KMS-11 (cell line): Measurements from ENCODE around the gene THG1L.

Experiments used
- H2AFZ ChIP-seq: fragments of 200-600 bp; sonication (generic); 2 replicates; pipeline ENCODE4 v1.6.1; 2016; ENCODE audit warnings: antibody characterized with exemption, mixed run types, low read depth
- H3K27ac ChIP-seq: fragments of 200-600 bp; sonication (generic); 2 replicates; pipeline ENCODE4 v1.6.1; 2016; ENCODE audit warnings: mild to moderate bottlenecking, mixed run types
- H3K27me3 ChIP-seq: fragments of 200-600 bp; sonication (generic); 2 replicates; pipeline ENCODE4 v1.6.1; 2017; ENCODE audit warnings: mild to moderate bottlenecking, low read depth, mixed run types, moderate library complexity; ENCODE audit not compliant: insufficient read depth
- H3K36me3 ChIP-seq: fragments of 200-600 bp; sonication (generic); 2 replicates; pipeline ENCODE4 v1.6.1; 2017; ENCODE audit warnings: mild to moderate bottlenecking, mixed run types; ENCODE audit not compliant: insufficient read depth
- H3K4me1 ChIP-seq: fragments of 200-600 bp; sonication (generic); 2 replicates; pipeline ENCODE4 v1.6.1; 2016; ENCODE audit warnings: mild to moderate bottlenecking, low read depth, mixed run types; ENCODE audit not compliant: poor library complexity, severe bottlenecking
- H3K4me2 ChIP-seq: fragments of 200-600 bp; sonication (generic); 2 replicates; pipeline ENCODE4 v1.7.0; 2016; ENCODE audit warnings: mild to moderate bottlenecking, mixed run types
- H3K4me3 ChIP-seq: fragments of 200-600 bp; sonication (generic); IDR thresholded peaks from 2 replicates; pipeline ENCODE4 v1.6.1; 2017; ENCODE audit warnings: low read depth, low read length, mixed read lengths; ENCODE audit not compliant: insufficient read depth
- H3K79me2 ChIP-seq: fragments of 200-600 bp; sonication (generic); 2 replicates; pipeline ENCODE4 v1.6.1; 2016; ENCODE audit warnings: low read depth, mixed run types; ENCODE audit not compliant: insufficient read depth
- H3K9ac ChIP-seq: fragments of 200-600 bp; sonication (generic); 2 replicates; pipeline ENCODE4 v1.6.1; 2016; ENCODE audit warnings: mild to moderate bottlenecking, mixed run types
- H4K20me1 ChIP-seq: fragments of 200-600 bp; sonication (generic); 2 replicates; pipeline ENCODE4 v1.6.1; 2016; ENCODE audit warnings: mild to moderate bottlenecking, mixed run types; ENCODE audit not compliant: insufficient read depth
- CTCF ChIP-seq: fragments of 200-600 bp; sonication (generic); conservative IDR thresholded peaks from 2 replicates; pipeline ENCODE4 v1.6.1; 2017; ENCODE audit warnings: low read depth, mild to moderate bottlenecking, antibody characterized with exemption, low read length, moderate library complexity, mixed read lengths

Gene THG1L

GRCh38 chr5:157766442-157766841 is 35.2 kb downstream of the THG1L start:
- Histone ChIP-seq H3K27ac (no peak overlapping the region), H3K4me1 (no peaks in the 10 kb centered on the region), H2AFZ (no peak overlapping the region), H3K4me3 (no peak overlapping the region), H3K9ac (no peak overlapping the region), H3K27me3 (no peaks in the 10 kb centered on the region), H3K79me2 (no peaks in the 10 kb centered on the region), H3K4me2 (no peak overlapping the region), H4K20me1 (no peaks in the 10 kb centered on the region), H3K36me3 (no peaks in the 10 kb centered on the region)
- TF ChIP-seq CTCF: no peak

GRCh38 chr5:157766902-157767301 is 35.7 kb downstream of the THG1L start:
- TF ChIP-seq CTCF: no peak
- H4K20me1 ChIP-seq: no peaks in the 10 kb centered on the region
- no peak overlapping the region for H2AFZ ChIP-seq
- H3K27me3 ChIP-seq: no peaks in the 10 kb centered on the region
- no peak overlapping the region for H3K4me3 ChIP-seq
- no peaks in the 10 kb centered on the region for H3K4me1 ChIP-seq
- H3K4me2 ChIP-seq: no peak overlapping the region
- no peak overlapping the region for H3K27ac ChIP-seq
- H3K36me3 ChIP-seq: no peaks in the 10 kb centered on the region
- no peak overlapping the region for H3K9ac ChIP-seq
- no peaks in the 10 kb centered on the region for H3K79me2 ChIP-seq

- no peaks in the 10 kb centered on the region for H3K36me3 ChIP-seq
- no peak overlapping the region for H3K9ac ChIP-seq
- H4K20me1 ChIP-seq: no peaks in the 10 kb centered on the region
- no peak for TF ChIP-seq CTCF
- H2AFZ ChIP-seq: no peak overlapping the region
- H3K4me1 ChIP-seq: no peaks in the 10 kb centered on the region
- no peak overlapping the region for H3K4me3 ChIP-seq
- no peak overlapping the region for H3K27ac ChIP-seq
- H3K4me2 ChIP-seq: no peak overlapping the region
- H3K79me2 ChIP-seq: no peaks in the 10 kb centered on the region
- no peaks in the 10 kb centered on the region for H3K27me3 ChIP-seq
Measured at GRCh38 chr5:157767689-157768088, 36.5 kb downstream of the THG1L start.

- Histone ChIP-seq H3K36me3 (no peaks in the 10 kb centered on the region), H3K27me3 (no peaks in the 10 kb centered on the region), H3K9ac (no peak overlapping the region), H3K27ac (no peak overlapping the region), H3K4me3 (no peak overlapping the region), H4K20me1 (no peaks in the 10 kb centered on the region), H2AFZ (no peak overlapping the region), H3K4me2 (no peak overlapping the region), H3K79me2 (no peaks in the 10 kb centered on the region), H3K4me1 (no peaks in the 10 kb centered on the region)
- no peak for TF ChIP-seq CTCF
Measured at GRCh38 chr5:157770665-157771064, 39.4 kb downstream of the THG1L start.

- Histone ChIP-seq H3K9ac (no peak overlapping the region), H4K20me1 (no peaks in the 10 kb centered on the region), H3K27me3 (no peaks in the 10 kb centered on the region), H2AFZ (no peak overlapping the region), H3K27ac (no peak overlapping the region), H3K4me1 (no peaks in the 10 kb centered on the region), H3K79me2 (no peaks in the 10 kb centered on the region), H3K4me3 (no peak overlapping the region), H3K36me3 (no peaks in the 10 kb centered on the region), H3K4me2 (no peak overlapping the region)
- TF ChIP-seq CTCF: no peak
Measured at GRCh38 chr5:157772127-157772526, 40.9 kb downstream of the THG1L start.
